GM21717 (cell line): ENCODE results near the gene GAL3ST3.
"Not testable (repeated sequence)": the region's sequence is repeated elsewhere in the genome, so short reads cannot be mapped to it uniquely, and the experiment has no call there.

Source experiments
- ATAC-seq: cut with Tn5 transposase; IDR thresholded peaks from one replicate; pipeline ENCODE4 v1.9.1; 2021; ENCODE audit warnings: mild to moderate bottlenecking, moderate library complexity; ENCODE audit not compliant: unreplicated experiment

The GAL3ST3 gene

DNA sequence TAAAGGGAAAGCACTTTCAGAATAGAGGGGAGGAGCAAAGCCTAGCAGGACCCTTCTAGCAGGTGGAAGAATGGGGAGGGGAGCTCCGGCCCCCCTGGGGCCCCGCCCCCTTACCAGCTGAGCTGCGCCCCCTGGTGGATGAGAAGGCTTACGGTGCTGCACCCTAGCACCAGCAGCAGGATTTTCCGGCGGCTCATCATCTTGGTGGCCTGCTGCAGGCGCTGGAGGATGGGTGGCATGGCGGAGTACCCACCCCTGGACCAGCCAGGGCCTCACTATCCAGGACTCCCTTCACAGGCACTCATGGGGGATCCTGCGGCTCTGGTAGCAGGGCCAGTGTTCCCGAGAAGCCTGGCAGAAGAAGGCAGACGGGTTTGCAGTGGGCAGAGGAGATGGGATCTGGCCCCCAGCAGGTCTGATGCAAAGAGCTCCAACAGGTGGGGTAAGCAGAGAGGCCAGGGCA is 3.8 kb downstream of the GAL3ST3 start:
- ATAC-seq: peak; percentile 53

DNA sequence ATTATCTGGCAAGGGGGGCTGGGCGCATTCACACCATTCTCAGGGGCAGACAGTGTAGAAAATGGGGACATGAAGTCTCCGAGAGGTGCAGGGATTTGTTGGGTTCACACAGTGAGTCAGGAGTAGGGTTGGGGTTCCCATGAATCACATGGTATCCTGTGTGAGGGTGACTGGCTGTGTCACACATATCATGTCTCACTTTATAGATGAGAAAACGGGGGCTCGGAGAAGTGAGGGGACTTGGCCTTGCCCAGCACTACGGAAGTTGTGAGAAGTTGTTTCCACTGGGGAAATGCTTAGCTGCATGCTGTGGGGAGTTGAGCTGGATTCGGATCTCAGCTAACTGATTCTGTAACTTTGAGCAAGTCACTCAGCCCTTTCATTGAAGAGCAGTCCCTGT is 4.2 kb downstream of the GAL3ST3 start:
- ATAC-seq: no peak

DNA sequence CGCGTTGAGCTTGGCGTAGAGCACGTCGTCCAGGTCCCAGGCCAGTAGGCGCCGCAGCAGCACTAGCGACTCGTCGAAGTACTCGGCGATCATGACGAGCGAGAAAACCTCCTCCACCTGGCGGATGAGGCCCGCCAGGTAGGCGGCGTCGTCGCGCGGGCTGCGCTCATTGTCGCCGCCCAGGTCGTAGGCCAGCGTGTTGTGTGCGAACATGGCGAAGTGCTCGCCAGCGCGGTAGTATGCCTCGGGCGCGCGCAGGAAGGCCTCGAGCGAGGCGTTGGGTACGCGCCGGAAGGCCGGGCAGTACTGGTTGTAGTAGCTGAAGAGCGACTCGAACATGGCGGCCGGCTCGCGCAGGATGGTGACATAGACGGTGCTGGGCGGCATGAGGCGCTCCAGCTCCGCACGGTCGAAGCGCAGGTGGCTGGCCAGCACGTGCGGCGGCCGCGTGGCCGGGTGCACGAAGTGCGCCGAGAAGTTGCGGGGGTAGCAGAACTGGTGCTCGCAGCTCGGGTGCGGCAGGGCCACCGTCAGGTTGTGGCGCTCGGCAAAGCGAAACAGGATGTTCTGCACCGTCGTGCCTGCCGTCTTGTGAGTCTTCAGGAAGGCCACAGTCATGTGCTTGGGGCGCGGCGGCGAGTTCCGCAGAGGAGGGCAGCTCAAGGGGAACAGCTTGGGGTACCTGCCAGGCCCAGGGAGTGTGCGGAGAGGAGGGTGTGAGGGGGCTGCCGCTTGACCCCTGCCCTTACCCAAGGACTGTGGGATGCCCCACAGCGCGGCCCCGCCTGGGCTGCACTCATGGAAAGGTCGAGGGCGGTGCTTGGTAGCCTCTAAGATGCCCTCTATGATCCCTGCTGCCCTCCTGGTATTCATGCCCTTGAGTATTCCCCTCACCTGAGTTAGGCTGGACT is 5.7 kb downstream of the GAL3ST3 start:
- no peak for ATAC-seq

DNA sequence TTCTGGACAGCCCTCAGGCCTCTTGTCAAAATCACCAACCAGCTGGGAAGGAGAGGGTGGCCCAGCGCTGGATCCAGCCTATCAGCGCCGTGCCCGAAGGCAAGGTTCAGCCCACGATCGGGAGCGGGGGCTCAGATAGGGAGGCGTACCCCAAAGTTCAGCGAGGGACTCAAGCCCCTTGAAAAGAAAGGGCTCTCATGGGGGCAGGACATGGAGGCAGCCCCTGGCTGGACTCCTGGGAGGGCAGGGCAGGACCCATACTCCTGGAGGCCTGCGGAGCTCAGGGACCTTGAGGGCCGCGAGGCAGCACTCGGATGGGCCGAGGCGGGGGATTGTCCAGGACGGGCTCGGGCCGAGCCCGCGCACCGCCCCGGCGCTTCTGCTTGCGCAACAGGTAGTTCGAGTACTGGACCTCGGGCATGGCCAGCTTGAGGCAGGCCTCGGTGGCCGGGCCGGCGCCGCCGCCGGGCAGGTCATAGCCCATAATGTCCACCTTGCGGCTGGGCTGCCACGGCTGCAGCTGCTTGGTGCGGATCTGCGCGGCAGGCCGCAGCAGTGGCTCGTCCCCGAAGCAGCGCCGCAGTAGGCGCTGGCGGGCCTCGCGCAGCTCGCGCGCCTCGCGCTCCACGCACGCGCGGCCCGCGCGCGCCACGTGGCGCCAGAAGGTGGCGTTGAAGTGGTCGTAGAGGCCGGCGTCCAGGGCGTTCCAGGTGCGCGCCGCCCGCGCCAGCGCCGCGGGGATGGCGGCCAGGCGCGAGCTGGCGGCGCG is 6.5 kb downstream of the GAL3ST3 start:
- ATAC-seq: no peak

DNA sequence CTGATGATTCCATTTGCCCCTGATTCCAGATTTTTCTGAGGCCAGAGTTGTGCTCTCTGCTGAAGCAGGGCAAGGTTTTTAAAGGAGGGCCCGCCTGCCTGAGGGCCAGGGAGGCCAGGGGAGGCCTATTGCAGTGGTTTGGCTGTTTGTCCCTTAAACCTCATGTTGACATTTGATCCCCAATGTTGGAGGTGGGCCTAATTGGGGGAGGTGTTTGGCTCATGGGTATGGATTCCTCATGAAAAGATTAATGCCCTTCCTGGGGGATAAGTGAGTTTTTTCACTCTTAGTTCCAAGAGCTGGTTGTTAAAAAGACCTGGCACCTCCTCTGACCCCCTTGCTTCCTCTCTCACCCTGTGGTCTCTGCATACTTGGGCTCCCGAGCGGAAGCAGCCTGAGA is 9.2 kb downstream of the GAL3ST3 start:
- no peak for ATAC-seq

DNA sequence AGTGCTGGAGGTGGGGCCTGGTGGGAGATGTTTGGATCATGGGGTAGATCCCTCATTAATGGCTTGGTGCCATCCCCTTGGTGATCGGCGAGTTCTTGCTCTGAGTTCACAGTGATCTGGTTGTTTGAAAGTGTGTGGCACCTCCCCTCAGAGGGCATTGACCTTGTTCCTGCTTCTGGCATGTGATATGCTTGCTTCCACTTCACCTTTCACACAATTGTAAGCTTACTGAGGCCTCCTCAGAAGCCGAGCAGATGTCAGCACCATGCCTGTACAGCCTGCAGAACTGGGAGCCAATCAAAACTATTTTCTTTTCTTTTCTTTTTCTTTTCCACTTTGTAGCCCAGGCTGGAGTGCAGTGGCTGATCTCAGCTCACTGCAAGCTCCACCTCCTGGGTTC is 11.6 kb downstream of the GAL3ST3 start:
- no peak for ATAC-seq

DNA sequence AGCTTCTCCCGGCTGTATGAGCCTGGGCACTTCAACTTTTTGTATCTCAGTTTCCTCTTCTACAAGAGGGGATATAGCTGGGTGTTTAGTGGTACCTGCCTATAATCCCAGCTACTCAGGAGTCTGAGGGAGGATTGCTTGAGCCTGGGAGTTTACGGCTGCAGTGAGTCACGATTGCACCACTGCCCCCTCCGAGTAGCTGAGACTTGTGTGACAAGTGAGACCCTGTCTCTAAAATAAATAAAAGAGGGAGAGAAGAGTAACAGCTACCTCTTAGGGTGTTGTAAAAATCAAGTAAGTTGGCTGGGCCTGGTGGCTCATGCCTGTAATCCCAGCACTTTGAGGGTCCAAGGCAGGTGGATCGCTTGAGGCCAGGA is 12.6 kb downstream of the GAL3ST3 start:
- no peak for ATAC-seq

DNA sequence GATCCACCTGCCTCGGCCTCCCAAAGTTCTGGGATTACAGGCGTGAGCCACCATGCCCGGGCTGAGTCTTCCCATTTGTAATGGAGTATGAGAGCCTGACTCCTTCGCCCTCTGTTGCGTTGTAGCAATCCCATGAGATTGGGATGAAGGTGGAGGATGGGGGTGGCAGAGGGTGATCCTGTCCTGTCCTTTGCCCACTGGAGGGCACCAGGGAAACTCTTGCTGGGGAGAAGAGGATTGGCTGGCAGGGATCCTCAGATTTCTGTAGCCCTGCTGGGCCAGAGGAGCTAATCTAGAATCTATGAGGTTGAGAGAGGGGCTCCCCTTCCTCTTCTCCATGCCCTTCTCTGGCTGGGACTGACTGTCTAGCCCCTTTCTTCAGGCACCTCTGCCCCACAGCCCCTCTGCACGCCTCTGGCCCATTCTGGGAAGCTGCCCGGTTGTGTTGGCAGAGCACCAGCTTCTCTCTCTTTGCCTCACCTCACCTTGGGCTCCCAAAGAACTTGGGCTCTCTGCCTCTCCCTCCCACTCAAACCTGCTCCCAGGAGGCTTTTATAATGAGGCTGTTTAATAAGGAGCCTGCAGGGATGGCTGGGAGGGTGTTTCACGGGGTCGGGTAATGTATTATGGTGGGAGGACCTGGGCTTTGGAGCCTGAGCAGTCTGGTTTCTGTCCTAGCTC is 13.2 kb downstream of the GAL3ST3 start:
- ATAC-seq: no peak

DNA sequence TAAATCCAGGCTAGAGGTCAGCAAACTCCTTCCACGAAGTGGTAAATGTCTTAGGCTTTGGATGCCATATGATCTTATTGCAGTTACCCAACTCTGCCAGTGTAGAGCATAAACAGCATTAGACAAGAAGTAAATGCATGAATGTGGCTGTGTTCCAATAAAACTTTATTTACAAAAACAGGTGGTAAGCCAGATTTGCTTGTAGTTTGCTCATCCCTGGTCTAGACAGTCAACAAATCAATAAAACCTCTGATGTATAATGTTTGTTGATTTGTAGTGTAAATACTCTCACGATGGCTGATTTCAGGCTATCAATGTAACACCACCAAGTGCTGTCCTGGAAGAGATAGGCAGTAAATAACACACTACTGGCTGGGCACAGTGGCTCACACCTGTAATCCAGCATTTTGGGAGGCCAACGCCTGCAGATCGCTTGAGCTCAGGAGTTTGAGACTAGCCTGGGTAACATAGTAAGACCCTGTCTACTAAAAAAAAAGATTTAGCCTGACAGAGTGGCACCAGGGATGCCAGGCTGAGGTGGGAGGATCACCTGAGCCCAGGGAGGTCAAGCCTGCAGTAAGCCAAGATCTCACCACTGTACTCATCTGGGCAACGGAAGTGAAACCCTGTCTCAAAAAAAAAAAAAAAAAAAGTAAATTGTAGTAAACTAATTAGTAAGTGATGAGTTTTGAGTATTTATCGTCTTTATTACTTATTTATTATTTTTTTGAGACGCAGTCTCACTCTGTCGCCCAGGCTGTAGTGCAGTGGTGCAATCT is 15.8 kb downstream of the GAL3ST3 start:
- ATAC-seq: no peak

DNA sequence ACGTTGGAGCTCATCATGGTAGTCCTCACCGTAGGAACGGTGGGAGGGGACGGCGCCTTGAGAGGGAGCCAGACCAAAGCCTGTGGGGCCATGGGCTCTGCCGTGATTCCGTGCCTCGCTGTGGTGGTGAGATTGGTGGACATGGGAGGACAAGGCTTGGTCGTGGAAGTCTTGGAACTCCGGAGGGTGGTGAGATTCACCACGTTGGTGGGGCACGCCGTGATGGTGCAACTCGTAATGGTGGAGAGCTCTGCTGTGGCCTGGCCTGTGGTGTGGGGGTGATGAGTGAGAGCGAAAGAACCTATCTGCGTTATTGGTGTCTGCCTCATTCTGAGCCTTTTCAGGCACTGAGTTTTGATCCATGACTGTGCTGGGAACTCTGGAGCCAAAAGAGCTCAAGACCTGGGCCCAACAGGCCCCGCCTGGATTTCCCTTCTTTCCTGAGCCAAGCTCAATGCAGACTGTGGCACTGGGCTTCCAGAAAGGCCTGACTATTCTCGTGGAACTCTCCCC is 22.9 kb downstream of the GAL3ST3 start, which contains the start of gene CATSPER1:
CATSPER1 (minus strand) TSS at position 463 of the 513 bp plus-strand sequence; CDS start at position 363, 100 bp downstream.
- ATAC-seq: no peak

DNA sequence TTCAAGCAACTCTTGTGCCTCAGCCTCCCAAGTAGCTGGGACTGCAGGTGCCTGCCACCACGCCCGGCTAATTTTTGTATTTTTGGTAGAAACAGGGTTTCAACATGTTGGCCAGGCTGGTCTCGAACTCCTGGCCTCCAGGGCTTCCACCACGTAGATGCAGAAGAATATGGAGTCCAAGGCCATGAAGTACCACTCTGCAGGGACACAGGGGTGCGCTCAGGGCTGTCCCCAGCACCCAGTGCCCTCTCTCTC is 25.8 kb downstream of the GAL3ST3 start:
- not testable (repeated sequence) for ATAC-seq

DNA sequence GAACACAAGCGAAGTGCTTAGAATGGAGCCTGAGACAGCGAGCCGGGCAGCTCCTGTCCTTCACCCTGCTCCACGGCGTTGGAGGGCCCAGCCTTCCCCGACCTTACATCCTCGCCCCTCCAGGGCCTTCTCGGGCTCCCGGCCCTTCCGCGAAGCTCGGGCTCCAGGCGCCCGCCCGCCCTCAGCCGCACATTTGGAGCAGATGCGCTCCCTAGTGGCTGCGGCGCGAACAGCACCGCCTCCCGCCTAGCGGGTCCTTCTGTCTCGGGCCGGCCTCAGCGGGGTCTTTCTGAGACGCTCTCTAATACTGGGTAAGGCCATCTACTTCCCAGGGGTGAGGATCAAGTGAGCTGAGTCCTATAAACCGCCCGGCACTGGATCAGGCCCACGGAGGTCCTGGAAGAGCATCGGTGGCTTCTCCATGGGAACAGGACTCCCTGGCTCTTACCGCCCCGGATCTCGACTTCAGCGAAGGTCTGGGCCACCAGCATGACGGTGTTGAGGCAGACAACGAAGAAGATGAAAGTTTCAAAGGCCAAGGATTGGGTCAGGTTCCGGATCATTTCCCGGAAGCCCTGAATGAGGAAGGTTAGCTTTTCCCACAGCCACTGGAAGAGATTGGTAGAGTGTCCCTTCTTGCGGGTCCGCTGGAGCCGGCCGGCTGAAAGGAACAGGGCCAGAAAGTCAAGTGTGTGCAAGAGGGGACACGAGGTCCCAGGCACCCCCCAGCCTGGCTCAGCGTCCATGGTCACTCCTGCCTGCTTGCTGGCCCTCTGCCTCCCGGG is 26.4 kb downstream of the GAL3ST3 start:
- no peak for ATAC-seq

DNA sequence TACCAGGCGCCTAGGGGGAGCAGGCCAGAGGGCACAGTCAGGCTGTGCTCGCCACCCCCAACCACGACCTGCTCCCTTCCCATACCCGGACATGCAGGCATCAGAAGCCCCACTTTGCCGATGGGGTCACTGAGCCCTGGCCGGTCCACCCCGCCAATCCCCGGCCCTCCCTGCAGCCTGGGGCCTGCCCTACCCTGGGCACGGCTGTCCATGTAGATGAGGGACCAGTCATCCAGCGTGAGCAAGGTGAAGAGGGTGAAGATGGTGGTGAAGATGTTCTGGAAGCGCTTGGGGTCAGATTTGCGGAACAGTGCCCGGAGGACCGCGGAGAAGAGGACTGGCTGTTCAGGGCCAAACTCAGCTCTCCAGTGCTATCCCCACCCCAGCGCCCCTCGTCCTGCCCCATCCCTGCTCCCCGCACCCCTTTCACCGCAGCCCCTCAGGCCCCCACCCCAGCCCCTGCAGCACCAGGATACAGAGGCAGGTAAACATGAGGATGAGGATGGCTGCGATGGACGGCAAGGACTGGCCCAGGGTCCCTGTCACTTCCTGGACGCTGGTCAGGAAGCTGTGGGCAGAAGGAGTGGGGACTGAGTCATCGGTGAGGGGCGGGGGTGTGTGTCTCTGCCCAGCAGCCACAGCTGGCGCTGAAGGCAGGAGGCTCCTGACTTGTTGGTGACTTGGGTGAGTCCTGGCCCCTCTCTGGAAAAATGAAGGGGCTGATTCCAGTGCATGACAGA is 28.2 kb downstream of the GAL3ST3 start:
- no peak for ATAC-seq

DNA sequence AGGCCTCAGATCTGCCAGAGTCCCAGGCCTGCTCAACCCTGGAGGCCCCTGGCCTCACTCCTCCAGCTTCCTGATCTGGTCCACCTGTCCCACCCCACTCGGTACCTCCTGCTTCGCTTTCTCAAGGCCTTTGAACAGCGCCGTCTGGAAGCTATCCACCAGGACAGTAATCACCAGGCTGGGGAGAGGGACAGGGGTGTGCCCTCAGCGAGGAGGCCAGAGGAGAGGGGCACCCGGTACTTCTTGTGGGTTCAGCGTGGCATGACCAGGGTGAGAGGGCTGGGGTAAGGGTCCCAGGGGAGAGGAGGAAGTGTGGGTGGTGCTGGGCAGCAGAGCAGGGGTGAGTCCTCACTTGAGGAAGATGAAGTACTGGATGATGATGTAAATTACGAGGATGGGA is 28.7 kb downstream of the GAL3ST3 start:
- ATAC-seq: no peak

DNA sequence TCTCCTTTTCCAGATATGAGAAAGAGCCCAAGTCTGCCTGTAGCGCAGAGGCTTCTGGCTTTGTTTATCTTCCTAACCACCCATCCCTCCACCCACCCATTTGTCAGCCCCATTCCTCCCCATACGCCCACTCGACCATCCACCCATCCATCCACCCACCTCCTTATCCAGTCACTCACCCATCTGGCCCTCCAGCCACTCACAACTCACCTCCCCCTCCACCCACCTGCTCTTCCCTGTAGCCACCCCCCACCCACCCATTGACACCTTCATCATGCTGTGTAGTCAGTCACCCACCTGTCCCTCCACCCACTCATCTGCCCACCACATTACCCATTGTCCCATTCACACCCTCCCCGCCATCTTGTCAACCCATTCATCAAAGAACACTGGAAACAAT is 31.6 kb downstream of the GAL3ST3 start:
- no peak for ATAC-seq

DNA sequence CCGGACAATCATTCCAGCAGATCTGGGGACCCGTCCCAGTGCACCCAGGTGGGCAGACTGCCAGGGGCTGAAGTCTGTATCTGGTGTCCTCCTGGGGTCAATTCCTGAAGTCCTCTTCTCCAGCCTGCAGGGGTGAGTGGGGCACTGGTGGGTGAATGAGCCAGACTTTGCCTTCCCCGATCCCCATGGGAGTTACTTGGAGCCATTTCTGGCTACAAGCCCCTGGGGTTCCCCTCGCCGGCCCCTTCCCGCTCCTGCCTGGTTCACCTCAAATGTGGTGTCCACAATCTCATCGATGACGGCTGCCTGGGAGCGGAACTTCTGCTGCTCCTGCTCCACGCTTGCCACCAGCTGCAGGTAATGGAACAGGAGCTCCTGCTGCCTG is 32.2 kb downstream of the GAL3ST3 start:
- ATAC-seq: no peak

DNA sequence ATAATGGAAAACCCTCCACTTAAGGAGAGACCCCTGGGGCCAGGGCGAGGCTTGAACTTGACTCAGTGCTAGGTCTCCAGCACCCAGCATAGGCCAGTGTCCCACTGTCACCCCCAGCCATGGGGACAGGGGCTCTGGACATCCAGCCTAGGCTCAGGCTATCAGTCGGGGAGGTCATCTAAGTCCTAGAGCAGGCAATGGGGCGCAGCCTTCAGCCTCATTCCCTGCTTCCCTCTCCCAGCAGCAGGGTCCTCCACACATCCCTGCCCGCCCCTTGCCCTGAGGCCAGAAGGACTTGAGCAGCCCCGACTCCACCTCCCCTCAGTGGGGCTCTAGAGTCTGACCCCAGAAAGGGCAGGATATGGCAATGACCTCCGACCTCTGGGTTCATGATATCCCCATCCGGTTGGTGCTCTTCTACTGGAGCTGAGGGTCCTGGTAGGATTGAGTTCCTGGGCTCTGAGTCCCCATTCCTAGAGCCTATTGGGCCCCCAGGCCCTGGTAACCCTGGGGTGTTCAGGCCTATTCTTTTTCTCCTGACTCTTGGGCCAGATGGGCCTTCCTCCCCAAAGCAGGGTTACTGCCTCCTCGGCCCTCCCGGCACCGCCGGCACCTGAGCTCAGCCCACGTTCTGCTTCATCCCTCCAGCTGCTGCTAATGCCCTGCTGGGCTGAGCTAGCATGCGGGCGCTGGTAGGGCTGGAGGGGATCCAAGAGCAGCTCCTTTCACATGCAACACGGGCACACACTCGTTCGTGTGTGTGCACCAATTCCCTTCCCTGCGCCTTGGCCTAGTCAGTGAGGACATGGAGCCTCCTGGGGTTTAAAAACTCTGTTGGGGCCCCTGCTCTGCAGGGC is 32.8 kb downstream of the GAL3ST3 start:
- ATAC-seq: no peak

DNA sequence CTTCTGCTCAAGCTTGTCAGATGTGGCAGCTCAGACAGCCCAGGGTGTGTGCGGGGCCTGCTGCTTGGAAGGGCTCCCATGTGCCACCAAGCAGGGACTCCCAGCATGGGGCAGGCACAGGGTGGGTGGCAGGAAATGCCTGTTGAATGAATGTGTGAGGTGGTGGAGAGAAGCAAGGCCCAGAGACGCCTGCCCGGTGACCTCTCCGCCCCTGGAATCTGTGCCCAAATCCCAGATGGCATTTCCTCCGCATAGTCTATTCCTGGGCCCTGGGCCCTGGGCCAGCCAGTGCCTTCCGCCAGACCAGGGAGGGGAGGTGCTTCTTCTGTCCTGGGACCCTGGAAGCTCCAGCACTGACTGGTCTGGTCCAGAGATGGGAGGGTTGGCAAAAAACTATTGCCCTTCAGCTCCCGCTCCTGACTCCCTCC is 33.5 kb downstream of the GAL3ST3 start:
- no peak for ATAC-seq
